Natural killer cell (primary cell): ENCODE results near the gene PDZRN4. TPM values are rescaled to one million over a fixed set of nuclear protein-coding genes. Genes with fewer than 3 reads are reported as not detected.

Experiments
- ATAC-seq, 3 donors: fragments of 150-1000 bp in 2 of 3; fragments of 200-7000 bp in 1 of 3; cut with Tn5 transposase; 1 replicate in 1 of 3; 2 replicates in 2 of 3; pipeline ENCODE4 v1.10.0; 2021; ENCODE audit warnings: mild to moderate bottlenecking in 2 of 3, moderate library complexity in 2 of 3
- DNase-seq, 2 donors: peaks; one replicate each; pipeline versions ENCODE4 v3.0.0 to v3.0.0-alpha.2; 2013 to 2021; ENCODE audit warnings: mixed read lengths in 1 of 2
- H3K27ac ChIP-seq: one replicate; pipeline ENCODE4 v1.5.1; 2013; ENCODE audit warnings: mild to moderate bottlenecking, low read length
- H3K27me3 ChIP-seq: one replicate; pipeline ENCODE4 v1.6.1; 2013; ENCODE audit warnings: low read length; ENCODE audit not compliant: control insufficient read depth, insufficient read depth
- H3K36me3 ChIP-seq: one replicate; pipeline ENCODE4 v1.6.1; 2013; ENCODE audit warnings: low read length; ENCODE audit not compliant: control insufficient read depth, insufficient read depth
- H3K4me1 ChIP-seq: one replicate; pipeline ENCODE4 v1.6.1; 2013; ENCODE audit warnings: low read length; ENCODE audit not compliant: control insufficient read depth, insufficient read depth
- H3K4me3 ChIP-seq: one replicate; pipeline ENCODE4 v1.5.1; 2013; ENCODE audit warnings: low read length
- H3K9me3 ChIP-seq: one replicate; pipeline ENCODE4 v1.6.1; 2013; ENCODE audit warnings: low read length; ENCODE audit not compliant: control insufficient read depth, insufficient read depth
- H3K27ac Mint-ChIP-seq, 2 donors: one replicate each; pipeline ENCODE4 v1.8.0; 2022; ENCODE audit warnings: mild to moderate bottlenecking in 2 of 2, mixed read lengths in 2 of 2, moderate library complexity in 1 of 2
- H3K27me3 Mint-ChIP-seq, 2 donors: one replicate each; pipeline ENCODE4 v1.8.0; 2022; ENCODE audit warnings: low read depth in 2 of 2, mixed read lengths in 2 of 2
- H3K36me3 Mint-ChIP-seq: one replicate; pipeline ENCODE4 v1.8.0; 2022; ENCODE audit warnings: mixed read lengths
- H3K4me1 Mint-ChIP-seq, 2 donors: one replicate each; pipeline ENCODE4 v1.8.0; 2022; ENCODE audit warnings: mixed read lengths in 2 of 2
- H3K4me3 Mint-ChIP-seq: one replicate; pipeline ENCODE4 v1.8.0; 2022; ENCODE audit warnings: mild to moderate bottlenecking, moderate library complexity, mixed read lengths
- H3K9me3 Mint-ChIP-seq, 2 donors: one replicate each; pipeline ENCODE4 v1.8.0; 2022; ENCODE audit warnings: mixed read lengths in 2 of 2
- WGBS: methylation state at CpG from one replicate; pipeline ENCODE4 v1.1.7; 2013; ENCODE audit warnings: missing lambda C conversion rate; ENCODE audit not compliant: insufficient coverage; 5-methylcytosine and 5-hydroxymethylcytosine counted together
- intact Hi-C: fragments of 100-400 bp; cut with micrococcal nuclease; formaldehyde crosslinking; loops from one replicate; pipeline ENCODE4 v1.14.2; 2022
- total RNA-seq, 4 donors: library from RNA; stranded (reverse); fragments of 120-200 nt in 1 of 4; gene quantifications; one replicate each; pipeline versions ENCODE4 v1.2.3 to v1.2.4, GENCODE V29; 2013 to 2022
- TF ChIP-seq, protein P1 (sequence below): fragments of 200-600 bp; IDR thresholded peaks from one replicate; pipeline ENCODE4 v1.8.0; 2022; ENCODE audit warnings: antibody characterized with exemption

Gene PDZRN4
- total RNA-seq, 3 donors from 2014 or later (not counting 1 experiment from before 2014, with no cell fraction given): not detected

GRCh38 chr12:41224066-41224465 lies 35.9 kb downstream of the PDZRN4 start:
- WGBS: 67% methylated on average over 1 of the region's 1 CpG
- Mint-ChIP-seq H3K36me3 (no peaks in the 10 kb centered on the region), H3K27me3 (no peaks in the 10 kb centered on the region), H3K4me3 (no peak overlapping the region), H3K27ac (no peak overlapping the region), H3K4me1 (no peaks in the 10 kb centered on the region), H3K9me3 (peaks cover 0 to 6% of the 10 kb centered on the region in 2 donors)
- Histone ChIP-seq H3K4me3 (no peak overlapping the region), H3K4me1 (no peaks in the 10 kb centered on the region), H3K36me3 (no peaks in the 10 kb centered on the region), H3K27ac (no peak overlapping the region), H3K9me3 (no peaks in the 10 kb centered on the region), H3K27me3 (no peaks in the 10 kb centered on the region)
- TF ChIP-seq, protein P1, sequence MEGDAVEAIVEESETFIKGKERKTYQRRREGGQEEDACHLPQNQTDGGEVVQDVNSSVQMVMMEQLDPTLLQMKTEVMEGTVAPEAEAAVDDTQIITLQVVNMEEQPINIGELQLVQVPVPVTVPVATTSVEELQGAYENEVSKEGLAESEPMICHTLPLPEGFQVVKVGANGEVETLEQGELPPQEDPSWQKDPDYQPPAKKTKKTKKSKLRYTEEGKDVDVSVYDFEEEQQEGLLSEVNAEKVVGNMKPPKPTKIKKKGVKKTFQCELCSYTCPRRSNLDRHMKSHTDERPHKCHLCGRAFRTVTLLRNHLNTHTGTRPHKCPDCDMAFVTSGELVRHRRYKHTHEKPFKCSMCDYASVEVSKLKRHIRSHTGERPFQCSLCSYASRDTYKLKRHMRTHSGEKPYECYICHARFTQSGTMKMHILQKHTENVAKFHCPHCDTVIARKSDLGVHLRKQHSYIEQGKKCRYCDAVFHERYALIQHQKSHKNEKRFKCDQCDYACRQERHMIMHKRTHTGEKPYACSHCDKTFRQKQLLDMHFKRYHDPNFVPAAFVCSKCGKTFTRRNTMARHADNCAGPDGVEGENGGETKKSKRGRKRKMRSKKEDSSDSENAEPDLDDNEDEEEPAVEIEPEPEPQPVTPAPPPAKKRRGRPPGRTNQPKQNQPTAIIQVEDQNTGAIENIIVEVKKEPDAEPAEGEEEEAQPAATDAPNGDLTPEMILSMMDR: no peak
- no peak for DNase-seq
- intact Hi-C loops: no loop called here
- ATAC-seq: no peak

DNA sequence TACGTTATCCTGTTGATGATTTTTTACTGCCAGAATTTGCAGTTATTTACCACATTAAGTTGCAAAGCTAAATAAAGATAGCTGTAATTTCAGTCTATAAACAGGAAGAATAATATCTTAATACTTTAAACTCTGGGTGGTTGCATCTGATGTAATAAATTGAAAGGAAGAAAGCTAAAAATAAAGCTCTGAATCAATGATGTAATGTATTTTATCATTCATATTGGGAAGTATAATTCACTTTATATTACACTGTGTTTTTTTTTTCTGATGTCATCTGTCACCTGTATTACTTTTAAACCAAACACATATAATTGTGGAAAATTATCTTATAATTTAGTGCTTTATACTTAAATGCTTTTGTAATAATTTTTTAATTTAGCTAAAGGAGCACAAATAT lies 37.1 kb downstream of the PDZRN4 start:
- intact Hi-C loops: no loop called here
- Histone ChIP-seq H3K27ac (no peak overlapping the region), H3K9me3 (no peaks in the 10 kb centered on the region), H3K27me3 (no peaks in the 10 kb centered on the region), H3K4me1 (no peaks in the 10 kb centered on the region), H3K4me3 (no peak overlapping the region), H3K36me3 (no peaks in the 10 kb centered on the region)
- H3K4me1 Mint-ChIP-seq: no peaks in the 10 kb centered on the region
- H3K27ac Mint-ChIP-seq: no peak overlapping the region
- no peak overlapping the region for H3K4me3 Mint-ChIP-seq
- TF ChIP-seq, protein P1: no peak
- H3K36me3 Mint-ChIP-seq: no peaks in the 10 kb centered on the region
- ATAC-seq (no peak), DNase-seq (no peak)
- peaks cover 2 to 5% of the 10 kb centered on the region in 2 donors for H3K9me3 Mint-ChIP-seq
- no CpG with 5 or more reads among the region's 1 CpG for WGBS
- H3K27me3 Mint-ChIP-seq: no peaks in the 10 kb centered on the region

DNA sequence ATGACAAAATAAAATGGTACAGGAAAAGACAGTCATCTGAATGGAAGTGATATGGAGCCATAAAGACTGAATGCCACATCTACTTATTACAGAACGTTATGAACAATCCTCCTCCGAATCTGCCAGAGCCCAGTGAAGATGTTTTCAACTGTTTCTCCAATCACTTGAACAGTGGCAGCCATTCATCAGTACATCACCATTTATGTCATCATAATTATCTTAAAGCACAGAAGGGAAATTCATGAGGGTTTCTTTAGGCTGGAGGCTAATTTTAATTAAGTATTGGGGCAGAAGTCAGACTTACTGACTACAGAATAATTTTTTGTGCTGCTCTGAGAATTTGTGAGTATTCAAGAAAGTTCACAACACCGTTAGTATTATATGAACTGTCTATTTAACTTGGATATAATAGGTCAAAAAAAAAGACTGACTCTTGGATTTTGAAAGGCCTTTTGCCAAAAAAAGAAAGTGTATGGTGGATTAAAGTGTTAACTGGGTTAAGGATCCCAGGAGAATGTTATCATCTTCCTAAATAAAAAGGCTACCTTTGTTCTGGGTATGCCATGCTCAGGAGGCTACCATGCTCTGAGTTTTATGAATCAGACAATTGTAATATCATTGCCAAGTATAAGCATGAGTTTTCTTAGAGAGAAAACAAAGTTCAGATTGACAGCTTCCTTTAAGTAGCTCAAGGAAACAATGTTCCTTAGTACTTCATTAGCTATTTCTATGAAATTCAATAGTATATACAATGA lies 40.1 kb downstream of the PDZRN4 start:
- no peaks in the 10 kb centered on the region for H3K9me3 ChIP-seq
- Mint-ChIP-seq H3K9me3 (peaks cover 2 to 5% of the 10 kb centered on the region in 2 donors), H3K4me1 (no peaks in the 10 kb centered on the region), H3K27me3 (no peaks in the 10 kb centered on the region), H3K36me3 (no peaks in the 10 kb centered on the region), H3K4me3 (no peak overlapping the region), H3K27ac (no peak overlapping the region)
- no peaks in the 10 kb centered on the region for H3K4me1 ChIP-seq
- intact Hi-C loops: no loop called here
- no peak overlapping the region for H3K4me3 ChIP-seq
- ATAC-seq: no peak
- 39% methylated on average over 2 of the region's 3 CpGs for WGBS
- TF ChIP-seq, protein P1: no peak
- H3K36me3 ChIP-seq: no peaks in the 10 kb centered on the region
- DNase-seq: no peak
- no peaks in the 10 kb centered on the region for H3K27me3 ChIP-seq
- no peak overlapping the region for H3K27ac ChIP-seq

DNA sequence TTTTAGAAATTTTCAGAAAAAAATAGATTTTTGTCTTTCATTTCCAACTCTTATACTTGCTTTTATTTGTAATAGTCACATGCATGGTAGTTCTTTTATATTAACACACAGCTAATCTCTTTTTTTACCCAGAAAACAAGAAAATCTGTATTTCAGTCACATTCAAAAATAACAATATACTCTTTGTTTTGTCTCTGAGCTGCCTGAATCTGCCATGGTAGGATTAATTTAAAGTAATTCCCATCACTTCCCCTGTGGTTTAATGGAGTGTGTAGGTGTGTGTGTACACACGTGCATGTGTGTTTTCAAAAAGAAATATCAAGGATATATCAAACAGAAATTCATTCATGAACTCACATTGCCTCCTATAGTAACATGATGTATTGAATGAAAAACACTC lies 42.6 kb downstream of the PDZRN4 start:
- Mint-ChIP-seq H3K36me3 (no peaks in the 10 kb centered on the region), H3K4me3 (no peak overlapping the region), H3K4me1 (no peaks in the 10 kb centered on the region), H3K9me3 (peaks cover 2 to 5% of the 10 kb centered on the region in 2 donors), H3K27me3 (no peaks in the 10 kb centered on the region), H3K27ac (no peak overlapping the region)
- intact Hi-C loops: no loop called here
- WGBS: no CpG with 5 or more reads among the region's 1 CpG
- ATAC-seq (no peak), DNase-seq (no peak)
- no peak overlapping the region for H3K4me3 ChIP-seq
- no peaks in the 10 kb centered on the region for H3K27me3 ChIP-seq
- H3K4me1 ChIP-seq: no peaks in the 10 kb centered on the region
- no peaks in the 10 kb centered on the region for H3K36me3 ChIP-seq
- TF ChIP-seq, protein P1: no peak
- no peak overlapping the region for H3K27ac ChIP-seq
- H3K9me3 ChIP-seq: no peaks in the 10 kb centered on the region
